ENCODE measurements around the gene CCDC124.

DNA sequence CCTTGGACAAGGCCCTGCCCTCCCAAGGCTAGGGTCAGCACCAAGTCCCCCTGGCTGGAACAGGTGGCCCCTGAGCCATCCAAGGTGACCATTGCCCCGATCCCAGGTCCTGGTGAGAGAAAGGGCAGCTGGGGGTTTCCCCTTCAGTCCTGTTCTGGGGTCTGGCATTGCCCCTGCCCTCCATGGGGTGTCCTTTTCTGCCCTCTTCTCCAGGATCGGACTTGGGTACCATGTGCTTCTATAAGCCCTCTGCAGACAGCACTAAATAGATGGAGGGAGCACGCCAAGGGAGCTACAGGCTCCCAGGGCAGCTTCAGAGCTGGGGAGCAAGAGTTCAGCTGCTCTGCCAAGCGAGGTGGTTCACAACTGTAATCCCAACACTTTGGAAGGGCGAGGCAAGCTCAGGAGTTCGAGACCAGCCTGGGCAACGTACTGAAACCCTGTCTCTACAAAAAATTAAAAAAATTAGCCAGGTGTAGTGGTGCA is 20.5 kb downstream of the CCDC124 start:
- TF ChIP-seq POLR2A (IDR thresholded peaks at IDR 0.05; ENCODE audit: low read depth, low read length) (no peak), CTCF (IDR thresholded peaks at IDR 0.05 in 2 of 3, conservative IDR thresholded peaks at IDR 0.05 in 1 of 3; ENCODE audit: control insufficient read depth in 2 of 3, extremely low read depth in 1 of 3, insufficient read depth in 1 of 3, low read depth in 3 of 3, low read length in 3 of 3) (no peak), CHD2 (IDR thresholded peaks at IDR 0.05; ENCODE audit: borderline replicate concordance, low read depth, low read length) (no peak)
